T-helper 1 cell treated with Interleukin-12 subunit alpha and Interleukin-12 subunit beta and Interleukin-4 antibody, amounts not matched to agents 30 ng/mL and 1 ng/mL, for 36 hours (primary cell): ENCODE results near the gene HMX2. TPM values are rescaled to one million over a fixed set of nuclear protein-coding genes. Genes with fewer than 3 reads are reported as not detected.

Experiments
- intact Hi-C: fragments of 100-400 bp; cut with micrococcal nuclease; formaldehyde crosslinking; loops from one replicate; pipeline ENCODE4 v1.15.1; 2024
- total RNA-seq: library from RNA; stranded (reverse); gene quantifications from 2 replicates; pipeline ENCODE4 v1.2.3, GENCODE V29; 2022

The HMX2 gene
- total RNA-seq, 1 donor from 2014 or later: not detected

DNA sequence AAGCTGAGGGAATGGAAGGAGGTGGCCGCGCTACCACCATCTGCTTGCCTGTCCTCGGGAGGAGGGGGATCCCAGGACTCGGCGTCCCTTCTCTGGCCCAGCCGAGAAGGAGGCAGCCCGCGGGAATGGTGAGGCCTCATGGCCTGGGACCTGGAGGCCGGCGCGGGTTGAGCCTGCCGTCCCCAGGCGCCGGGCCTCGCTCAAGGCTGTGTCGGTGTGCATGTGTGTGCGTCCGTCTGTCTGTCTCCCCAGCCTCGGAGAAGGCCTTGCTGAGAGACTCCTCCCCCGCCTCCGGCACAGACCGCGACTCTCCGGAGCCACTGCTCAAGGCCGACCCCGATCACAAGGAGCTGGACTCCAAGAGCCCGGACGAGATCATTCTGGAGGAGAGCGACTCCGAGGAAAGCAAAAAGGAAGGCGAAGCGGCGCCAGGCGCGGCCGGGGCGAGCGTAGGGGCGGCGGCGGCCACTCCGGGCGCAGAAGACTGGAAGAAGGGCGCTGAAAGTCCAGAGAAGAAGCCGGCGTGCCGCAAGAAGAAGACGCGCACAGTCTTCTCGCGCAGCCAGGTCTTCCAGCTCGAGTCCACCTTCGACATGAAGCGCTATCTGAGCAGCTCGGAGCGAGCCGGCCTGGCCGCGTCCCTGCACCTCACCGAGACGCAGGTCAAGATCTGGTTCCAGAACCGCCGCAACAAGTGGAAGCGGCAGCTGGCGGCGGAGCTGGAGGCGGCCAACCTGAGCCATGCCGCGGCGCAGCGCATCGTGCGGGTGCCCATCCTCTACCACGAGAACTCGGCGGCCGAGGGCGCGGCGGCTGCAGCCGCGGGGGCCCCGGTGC lies 10.9 kb upstream of the HMX2 start:
- intact Hi-C loops: loop anchor here (1.0 to 5.0 kb wide), 2 partner anchors 8 to 185 kb away; partner anchors contain the start of gene C10orf88

DNA sequence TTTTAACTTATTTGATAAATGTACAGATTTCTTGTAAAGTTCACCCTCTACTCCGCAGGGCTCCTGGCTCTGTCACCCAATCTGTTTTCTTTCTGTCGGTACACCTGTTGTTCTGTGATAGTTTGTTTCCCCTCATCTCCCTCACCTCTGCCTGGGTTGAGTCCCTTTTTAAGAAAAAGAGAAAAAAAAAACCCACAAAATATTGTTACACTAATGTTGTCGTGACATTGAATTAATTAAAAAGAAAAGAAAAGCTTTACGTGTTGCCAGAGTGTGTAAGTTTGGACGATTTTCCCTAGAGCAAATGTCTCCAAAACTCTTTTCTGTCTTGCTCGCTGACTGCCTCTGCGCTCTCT lies 8.8 kb upstream of the HMX2 start:
- intact Hi-C loops: loop anchor here (5.0 kb wide), 1 partner anchor 187 kb away; the partner anchor contains the start of gene C10orf88

DNA sequence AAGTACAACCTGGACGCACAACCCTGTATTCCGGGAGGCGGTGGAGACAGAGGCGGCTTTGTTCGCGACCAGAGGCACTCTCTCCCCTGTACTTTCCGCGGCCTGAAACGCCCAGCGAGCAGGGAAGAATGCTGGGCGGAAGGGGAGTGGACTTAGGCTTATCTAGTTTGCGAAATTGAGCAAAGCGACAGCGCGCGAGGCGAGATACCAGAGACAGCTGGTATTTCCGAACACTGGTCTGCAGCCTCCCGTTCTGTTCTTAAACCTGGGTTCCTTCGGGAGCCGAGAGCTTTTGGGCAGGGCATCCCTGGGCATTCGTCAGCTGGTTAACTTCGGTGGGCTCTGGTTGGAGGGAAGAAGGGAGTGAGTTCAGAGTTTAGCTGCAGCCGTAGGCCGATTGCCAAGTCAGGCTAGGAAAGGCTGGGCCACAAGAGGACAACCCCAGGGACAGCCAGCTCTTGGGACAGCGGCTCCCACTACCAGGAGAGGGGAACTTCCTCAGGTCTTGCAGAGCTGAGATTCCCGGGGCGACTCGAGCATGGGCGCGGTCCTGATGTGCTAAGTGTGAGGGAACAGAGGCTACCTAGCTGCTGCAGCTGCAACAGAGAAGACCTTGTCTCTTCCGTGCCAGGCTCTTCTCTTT lies 8.3 kb upstream of the HMX2 start:
- intact Hi-C loops: loop anchor here (1.0 to 5.0 kb wide), 2 partner anchors 12 to 187 kb away; partner anchors contain the start of gene C10orf88

DNA sequence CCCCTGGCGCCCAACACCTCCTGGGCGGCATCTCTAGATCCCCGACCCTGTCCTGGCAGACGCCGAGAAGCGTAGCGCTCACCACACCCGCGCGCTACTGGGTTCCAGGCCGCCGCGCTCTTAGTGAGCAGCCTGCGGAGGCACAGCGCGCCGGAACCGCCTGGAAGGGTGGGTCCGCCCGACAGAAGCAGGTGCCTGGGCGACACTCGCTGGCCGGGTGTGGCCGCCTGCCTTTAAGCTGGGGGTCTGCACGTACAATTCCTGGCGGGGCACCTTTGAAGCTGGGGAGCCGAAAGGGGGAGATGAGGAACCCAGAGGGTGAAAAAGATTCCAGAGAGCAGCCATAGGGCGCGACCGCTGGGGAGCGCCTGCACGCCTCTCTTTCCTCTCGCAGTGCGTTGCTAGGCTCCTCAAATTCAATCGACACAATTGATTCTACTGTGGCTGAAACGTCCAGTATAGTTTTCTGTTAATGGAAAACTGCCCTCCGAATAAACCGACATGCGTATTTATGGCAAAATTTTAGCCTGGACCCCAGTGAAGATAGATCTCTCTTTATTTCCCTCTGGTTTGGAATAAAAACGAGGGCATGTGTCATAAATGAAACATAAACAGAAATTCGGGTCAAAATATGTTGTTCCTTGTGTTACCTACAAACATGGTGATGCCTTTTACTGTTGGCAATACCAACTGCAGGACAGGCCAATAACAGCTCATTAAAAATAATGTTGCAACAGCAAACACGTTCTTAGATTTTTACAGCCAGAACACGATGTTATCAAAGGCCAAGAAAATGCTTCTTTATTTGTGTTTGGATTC lies 7.6 kb upstream of the HMX2 start:
- intact Hi-C loops: loop anchor here (1.0 kb wide), 1 partner anchor 11 kb away; no protein-coding TSS in a partner anchor

DNA sequence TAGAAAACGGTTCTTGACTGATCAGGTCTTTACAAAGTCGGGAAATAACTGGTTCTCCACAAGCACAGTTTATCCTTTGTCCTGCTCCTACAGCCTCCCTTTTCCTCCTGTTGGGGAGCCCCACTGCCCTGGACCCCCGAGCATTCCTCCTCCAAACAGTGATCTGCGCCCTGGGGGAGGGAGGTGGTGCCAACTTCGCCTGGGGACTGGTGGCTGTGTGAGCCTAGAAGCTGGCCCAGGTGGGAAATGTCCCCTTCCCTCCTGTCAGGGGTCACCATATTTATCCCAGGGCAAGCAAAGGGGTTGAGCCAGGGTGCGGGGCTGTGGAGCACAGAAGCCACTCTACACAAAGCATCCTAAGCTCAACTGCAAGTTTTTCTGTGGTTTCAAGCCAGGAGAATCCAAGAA lies 6.9 kb upstream of the HMX2 start:
- intact Hi-C loops: loop anchor here (1.0 kb wide), 1 partner anchor 10 kb away; no protein-coding TSS in a partner anchor

DNA sequence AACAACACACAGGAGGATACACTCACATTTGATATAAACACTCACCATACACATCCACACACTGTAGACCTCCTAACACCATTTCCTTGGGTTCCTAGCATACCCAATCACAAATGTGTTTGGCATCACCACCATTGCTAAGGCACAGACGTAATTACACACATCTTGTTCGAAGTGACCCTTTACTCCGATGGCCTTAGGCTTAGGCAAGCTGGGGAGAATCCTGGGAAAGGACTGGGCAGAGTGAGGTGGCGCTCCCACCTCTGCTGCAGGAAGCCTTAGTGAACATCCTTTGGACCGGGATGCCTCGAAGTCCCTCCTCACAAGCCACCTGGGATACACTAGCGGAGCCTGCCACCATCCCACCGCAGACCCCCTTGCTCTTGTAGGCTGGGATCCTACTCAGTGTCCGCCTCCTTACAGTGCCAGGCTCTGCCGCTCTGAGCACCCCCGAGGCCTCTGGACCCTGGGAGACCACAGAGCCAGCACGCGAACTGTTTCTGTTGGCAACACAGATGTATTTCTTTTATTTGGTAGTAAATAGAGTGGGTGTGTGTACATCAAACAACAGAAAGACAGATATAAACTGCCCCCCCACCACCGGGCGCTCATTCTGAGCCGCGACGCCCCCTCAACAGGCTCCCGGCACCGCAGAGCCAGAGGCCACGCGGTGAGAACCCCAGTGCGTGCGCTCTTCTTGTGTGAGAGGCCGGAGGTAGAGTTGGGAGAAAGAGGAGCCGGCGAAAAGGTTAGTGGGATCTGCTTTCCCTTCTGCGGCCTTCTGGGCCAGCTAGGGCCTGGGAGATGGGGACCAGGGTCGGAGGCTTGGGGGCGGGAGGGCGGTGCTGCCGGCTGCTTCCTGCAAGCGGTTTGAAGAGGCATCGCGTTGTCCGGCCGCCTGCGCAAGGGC lies 5.9 kb upstream of the HMX2 start:
- intact Hi-C loops: loop anchor here (1.0 kb wide), 1 partner anchor 9 kb away; no protein-coding TSS in a partner anchor

DNA sequence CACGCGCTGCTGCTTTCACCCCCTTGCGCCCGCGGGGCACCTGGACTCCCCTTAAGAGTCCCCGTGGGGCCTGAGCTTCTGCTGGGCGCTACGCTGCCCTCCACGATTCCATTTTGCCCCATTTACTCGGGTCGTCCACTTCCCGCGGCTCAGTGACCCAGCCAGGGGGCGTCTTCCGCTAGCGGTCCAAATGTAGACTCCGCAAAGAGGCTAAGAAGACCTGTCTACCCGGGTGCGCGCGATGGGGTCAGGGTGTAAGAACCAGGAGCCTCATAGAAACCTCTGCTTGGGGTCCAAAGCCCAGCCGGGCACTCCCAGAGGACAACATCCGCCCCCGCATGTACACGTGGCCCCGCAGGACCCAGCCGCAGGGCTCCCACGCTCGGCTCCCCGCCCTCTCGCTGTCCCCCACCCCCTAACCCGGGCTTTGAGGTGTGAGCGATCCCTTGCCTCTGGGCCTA lies 5.2 kb upstream of the HMX2 start:
- intact Hi-C loops: loop anchor here (1.0 kb wide), 1 partner anchor 9 kb away; no protein-coding TSS in a partner anchor

DNA sequence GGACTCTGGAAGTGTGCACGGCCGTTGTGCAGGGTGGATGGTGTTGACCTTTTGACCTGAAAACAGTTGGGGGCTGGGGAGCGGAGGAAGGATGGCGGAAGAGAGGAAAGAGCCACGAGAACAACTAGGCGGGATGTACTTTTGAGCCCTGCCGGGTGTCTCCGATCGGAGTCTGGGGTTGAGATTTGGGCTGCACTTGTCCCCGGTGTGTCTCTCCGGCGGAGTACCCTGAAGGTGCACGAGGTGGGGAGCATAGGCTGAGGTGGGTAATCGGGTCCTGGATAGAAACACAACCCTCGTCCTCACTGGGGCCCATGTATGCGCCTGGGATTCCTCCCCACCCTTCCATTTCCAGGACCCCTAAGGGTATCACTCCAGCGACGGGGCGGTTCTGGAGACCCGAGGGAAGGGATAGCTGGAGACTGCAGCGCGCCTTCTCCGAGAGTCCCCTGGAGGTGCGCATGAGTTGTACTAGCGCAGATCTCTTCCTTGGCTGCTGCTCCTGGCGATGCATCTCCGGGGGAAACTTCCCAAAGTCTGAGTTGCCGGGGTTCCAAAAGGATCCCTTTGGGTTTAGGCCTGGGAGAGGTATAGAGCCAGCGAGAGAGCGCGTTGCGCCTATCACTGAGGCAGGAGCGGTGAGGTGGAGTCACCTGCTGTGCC lies 4.6 kb upstream of the HMX2 start:
- intact Hi-C loops: no loop called here

DNA sequence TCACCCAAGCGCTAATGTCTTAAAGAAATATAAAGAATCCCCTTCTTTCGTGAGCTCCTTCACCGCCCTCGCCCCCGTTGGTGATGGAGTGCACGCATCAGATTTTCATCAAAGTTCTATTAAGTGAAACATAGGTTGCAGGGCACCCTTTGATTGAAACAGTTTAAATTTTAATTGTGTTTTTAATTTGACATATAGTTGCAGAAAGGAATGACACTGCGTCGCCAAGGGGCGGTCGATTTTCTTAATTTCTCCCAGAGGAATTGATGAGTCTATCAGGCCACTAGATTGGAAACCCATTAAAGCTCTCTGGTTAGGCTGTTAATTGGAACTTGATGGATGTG lies 4.1 kb upstream of the HMX2 start:
- intact Hi-C loops: no loop called here

DNA sequence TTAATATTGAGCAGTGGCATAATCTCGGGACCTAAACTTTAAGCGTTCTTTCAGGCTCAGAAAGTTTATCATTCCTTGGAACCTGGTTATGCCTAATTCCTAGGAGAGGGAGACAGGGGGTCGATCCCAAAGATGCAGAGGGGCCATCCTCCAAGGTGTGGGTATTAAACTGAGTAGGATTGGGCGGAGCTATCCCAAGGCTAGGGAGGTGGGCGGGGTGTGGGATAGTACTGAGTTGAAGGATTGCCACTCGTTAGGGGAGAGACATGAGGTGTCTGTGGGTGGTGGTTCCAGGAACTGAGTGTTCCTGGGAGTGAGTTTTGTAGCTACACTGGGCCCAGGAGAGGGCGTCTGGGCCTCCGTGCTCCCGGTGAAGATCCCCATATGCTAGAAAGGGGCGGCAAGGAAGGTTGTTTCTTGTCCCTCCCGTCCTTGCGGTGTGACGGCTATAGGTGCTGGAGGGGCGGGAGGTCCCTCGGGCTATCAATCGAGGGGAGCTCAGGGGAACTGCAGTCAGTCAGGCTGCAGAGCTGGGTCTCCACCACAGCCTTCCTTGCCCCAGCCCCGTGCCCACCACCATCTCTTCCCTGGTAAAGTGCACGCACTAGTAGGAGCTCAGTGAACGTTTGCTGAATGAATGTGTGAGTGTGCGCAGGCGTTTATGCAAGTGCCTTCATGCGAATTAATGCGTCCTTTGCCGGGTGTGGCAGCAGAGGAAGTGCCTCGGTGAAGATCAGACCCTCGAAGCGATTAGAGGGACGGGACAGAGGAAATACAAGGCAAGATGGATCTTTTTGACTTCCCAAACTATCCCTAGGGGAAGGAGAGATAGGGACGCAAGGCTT lies 3.0 kb upstream of the HMX2 start:
- intact Hi-C loops: loop anchor here (1.0 to 5.0 kb wide), 3 partner anchors 8 to 1302 kb away; no protein-coding TSS in a partner anchor

DNA sequence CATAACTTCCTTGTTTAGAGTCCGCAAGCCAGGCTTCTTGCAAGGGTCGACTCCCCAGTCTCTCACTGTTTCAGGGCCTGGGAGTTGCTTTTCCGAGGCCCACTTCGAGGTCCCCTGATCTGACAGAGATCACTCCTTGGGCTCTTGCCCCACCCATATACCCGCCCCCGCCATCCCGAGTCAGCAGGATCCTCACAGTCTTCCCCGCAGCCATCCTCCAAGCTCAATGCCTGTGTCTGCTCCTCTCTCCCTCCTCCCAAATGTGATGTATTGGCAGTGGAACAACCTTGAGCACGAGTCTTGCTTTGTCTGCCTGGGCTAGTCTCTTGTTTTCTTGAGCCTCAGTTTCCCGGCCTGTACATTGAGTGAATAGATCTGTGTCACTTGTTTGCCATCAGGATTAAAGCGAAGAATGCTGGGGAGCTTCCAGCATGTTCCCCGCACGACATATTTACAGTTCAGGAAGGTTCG lies 2.4 kb upstream of the HMX2 start:
- intact Hi-C loops: loop anchor here (1.0 to 5.0 kb wide), 3 partner anchors 8 to 1302 kb away; no protein-coding TSS in a partner anchor

DNA sequence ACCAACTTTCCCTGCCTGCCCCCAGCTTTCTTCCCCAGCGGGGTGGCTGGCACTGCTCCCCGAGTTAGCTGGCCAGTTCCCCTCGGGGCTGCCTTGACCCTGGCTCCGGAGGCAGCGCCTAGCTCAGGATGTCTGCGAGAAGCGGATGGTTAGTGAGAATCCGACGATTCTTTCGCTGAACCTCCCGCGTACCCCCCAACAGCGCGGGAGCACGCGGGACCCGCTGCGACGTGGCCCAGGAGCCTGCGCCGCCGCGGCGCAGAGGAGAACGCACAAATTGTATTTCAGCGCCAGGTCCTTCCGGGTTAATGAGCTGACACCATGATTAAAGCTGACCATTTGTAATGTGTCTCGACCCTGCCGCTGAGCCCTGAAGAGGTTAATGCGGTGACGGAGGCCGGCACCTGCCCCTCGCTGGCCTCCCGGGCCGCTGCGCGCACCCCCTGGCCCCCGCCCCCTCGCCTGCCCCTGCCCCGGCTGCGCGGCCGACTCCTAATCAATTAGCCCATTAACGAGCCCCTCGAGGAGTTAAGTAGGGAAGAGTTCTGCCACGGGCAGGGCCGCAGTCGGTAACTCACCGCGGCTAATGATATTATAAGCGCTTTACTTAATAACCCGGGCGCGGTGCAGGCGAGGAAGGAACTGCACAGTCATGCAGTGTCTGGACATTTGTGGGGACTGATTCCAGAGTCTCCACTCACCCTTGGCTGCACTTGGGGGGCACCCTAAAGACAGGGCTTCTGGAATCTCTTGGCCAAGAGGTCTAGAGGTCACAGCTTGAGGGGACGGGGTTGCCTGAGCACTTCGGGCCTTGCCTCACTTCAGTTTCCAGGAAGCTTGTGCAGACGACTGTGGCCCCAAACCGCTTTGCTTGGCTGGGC lies 1.7 kb upstream of the HMX2 start:
- intact Hi-C loops: loop anchor here (5.0 kb wide), 2 partner anchors 126 to 1301 kb away; no protein-coding TSS in a partner anchor

DNA sequence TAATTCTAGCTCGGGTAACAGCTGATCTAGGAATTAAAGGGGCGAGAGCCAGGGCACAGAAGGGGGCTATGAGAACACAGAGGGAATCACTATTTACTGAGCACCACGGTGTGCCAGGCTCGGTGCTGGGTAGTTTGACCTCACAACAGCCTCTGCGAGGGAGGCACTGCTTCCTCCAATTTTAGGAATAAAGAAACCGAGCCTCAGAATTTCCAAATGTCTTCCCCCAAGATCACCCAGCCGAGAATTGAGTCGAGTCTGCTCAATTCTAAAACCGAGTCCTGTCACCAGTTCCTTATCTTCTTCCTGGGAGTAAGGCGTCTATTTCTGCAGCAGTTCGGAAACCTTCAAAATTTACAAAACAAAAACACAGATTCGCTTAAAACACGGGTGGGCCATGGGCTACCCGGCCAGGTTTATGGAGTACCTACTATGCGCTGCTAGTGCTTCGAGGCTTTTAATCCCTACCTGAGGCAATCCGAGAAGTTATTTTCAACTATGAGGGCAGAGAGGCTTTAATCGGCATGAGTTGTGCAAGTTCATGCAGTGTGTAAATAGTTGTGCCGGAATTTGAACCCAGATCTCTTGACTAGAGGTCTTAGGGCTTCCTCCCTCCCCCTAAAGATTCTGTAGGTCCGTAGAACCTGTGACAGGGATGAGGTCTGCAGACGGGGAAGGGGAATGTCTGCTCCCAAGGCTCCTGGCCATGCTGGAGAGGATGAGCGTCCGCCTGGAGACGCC lies 872 bp upstream of the HMX2 start:
- intact Hi-C loops: loop anchor here (5.0 kb wide), 2 partner anchors 125 to 1300 kb away; no protein-coding TSS in a partner anchor

DNA sequence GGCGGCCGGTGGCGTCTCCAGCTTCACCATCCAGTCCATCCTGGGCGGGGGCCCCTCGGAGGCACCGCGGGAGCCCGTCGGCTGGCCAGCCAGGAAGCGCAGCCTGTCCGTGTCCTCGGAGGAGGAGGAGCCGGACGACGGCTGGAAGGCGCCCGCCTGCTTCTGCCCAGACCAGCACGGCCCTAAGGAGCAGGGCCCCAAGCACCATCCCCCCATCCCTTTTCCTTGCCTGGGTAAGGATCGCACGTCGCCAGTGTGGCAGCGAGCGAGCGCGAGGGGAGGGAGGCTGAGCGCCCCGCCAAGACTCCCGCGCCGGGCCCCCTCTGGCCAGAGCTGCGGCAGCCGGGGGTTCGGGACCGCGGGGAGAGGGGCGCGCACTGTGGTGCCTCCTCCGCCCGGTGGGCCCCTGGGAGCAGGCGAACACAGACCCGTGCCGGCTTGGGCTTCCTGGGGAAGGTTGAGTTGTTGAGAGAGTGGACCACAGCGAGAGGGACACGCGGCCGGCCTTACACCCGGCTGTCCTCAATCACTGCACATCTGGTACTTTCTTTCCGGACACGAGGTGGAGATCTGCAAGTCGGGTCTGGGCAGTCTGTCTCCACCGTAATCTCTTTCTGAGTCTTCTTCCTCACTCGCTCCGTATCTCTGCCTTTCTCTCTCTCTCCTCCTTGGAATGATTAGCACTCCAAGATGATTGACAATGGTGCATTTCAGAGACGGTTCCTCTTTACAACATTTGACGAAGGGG lies 652 bp downstream of the HMX2 start:
- intact Hi-C loops: loop anchor here (2.0 to 5.0 kb wide), 3 partner anchors 16 to 1299 kb away; no protein-coding TSS in a partner anchor

DNA sequence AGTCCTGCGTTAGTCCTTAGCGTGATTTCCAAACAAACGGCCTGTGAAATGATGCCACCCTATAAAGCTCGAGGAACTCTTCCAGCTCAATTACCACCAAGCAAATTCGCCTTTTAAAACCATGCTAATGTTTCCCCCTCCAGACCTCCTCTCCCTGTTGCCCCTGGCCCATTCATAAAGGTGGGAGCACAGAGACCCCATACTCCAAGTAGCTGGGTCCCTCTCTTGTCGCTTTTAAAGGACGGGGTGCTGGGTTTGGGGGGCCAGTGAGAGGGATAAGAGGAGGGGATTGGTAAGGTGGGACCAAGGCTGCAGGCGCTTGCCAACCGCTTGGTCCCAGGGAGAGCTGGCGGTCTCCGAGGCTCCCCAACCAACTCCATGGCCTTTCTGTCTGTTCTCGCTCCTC lies 1.2 kb downstream of the HMX2 start:
- intact Hi-C loops: loop anchor here (2.0 to 5.0 kb wide), 3 partner anchors 16 to 1298 kb away; no protein-coding TSS in a partner anchor
